Motor neuron (in vitro differentiated cells): ENCODE data around the gene SH2D3C. TPM values are rescaled to one million over a fixed set of nuclear protein-coding genes. Genes with fewer than 3 reads are reported as not detected.

Experiments
- ATAC-seq, 8 experiments: fragments of 200-7000 bp; cut with Tn5 transposase; replicated peaks in 6 of 8; 2 replicates each; pipeline ENCODE4 v1.8.0; 2021; ENCODE audit warnings: mild to moderate bottlenecking in 8 of 8, moderate library complexity in 8 of 8
- H3K27ac ChIP-seq, 2 donors: fragments of 250-450 bp; sonication (Bioruptor Pico); 2 replicates each; pipeline ENCODE4 v1.9.0; 2021; ENCODE audit warnings: antibody characterized with exemption in 2 of 2, mild to moderate bottlenecking in 2 of 2, moderate library complexity in 1 of 2
- H3K4me1 ChIP-seq, 2 donors: fragments of 250-450 bp; sonication (Bioruptor Pico); replicated peaks in 1 of 2; 2 replicates each; pipeline ENCODE4 v1.6.1; 2021; ENCODE audit warnings: antibody characterized with exemption in 2 of 2, mild to moderate bottlenecking in 2 of 2, moderate library complexity in 1 of 2
- H3K4me3 ChIP-seq, 5 donors: fragments of 250-450 bp; sonication (Bioruptor Pico); 2 replicates each; pipeline ENCODE4 v1.9.0; 2021; ENCODE audit warnings: antibody characterized with exemption in 5 of 5, mild to moderate bottlenecking in 5 of 5, moderate library complexity in 4 of 5
- WGBS, 10 experiments: fragments of 450-650 bp; shearing (Covaris generic); methylation state at CpG; one replicate each; pipeline ENCODE4 v1.0.0; 2022; 5-methylcytosine and 5-hydroxymethylcytosine counted together
- in situ Hi-C, 9 experiments: fragments of 400-800 bp; cut with MboI; loops; one replicate each; pipeline ENCODE4 v1.15.0; 2021; ENCODE audit warnings: low sequenced_read_pairs in 9 of 9, low pct_unique_long_range_greater_than_20kb in 2 of 9; ENCODE audit not compliant: unreplicated experiment in 9 of 9
- total RNA-seq, 8 experiments: library from RNA; unstranded; fragments of 300-600 nt; gene quantifications; 2 replicates each; pipeline versions ENCODE4 v1.2.3 to v1.2.4, GENCODE V29; 2022

Gene SH2D3C
- total RNA-seq, 8 experiments from 2014 or later: 0.14 to 12.5 (median 6.5) TPM

DNA sequence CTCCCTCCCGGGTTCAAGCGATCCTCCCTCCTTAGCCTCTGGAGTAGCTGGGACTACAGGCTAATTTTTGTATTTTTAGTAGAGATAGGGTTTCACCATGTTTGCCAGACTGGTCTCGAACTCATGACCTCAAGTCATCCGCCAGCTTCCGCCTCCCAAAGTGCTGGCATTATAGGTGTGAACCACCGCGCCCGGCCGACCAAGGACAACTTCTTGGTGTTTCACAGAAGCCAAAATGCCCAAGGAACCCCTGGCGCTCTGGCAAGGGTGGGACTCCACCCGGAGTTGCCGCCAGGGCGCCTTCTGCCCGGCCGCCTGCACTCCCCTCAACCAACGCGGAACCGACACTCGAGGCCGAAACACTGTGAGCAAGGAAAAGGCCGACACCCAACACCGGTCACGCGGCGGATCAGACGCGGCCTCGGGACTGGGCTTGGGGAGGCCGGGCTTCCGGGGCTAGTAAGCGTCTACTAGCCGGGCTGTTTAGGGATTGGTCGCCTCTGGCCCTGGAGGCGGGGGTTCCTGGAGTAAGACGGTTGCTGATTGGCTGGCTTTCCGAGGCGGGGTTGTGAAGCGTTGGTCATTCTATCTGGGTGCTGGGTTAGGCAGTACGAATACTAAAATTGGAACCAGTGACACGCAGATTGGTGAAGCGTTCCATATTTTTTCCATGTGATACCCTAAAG is 79.3 kb downstream of the SH2D3C start:
- Histone ChIP-seq H3K4me3 (peak overlapping the region in 4 of 5 donors; percentile 16 to 26 (median 22)), H3K27ac (no peak overlapping the region), H3K4me1 (peaks cover 0 to 5% of the 10 kb centered on the region in 2 donors)
- peak; percentile 78 to 97 (median 93) for ATAC-seq
- WGBS, 10 experiments: 3 to 34% (median 23%) methylated on average over 2 to 26 of the region's 41 CpGs; no CpG with 5 or more reads in 4 of the 10 experiments
- in situ Hi-C loops: loop anchor here in 1 of 9 experiments (25.0 kb wide), 1 partner anchor 187 kb away; no protein-coding TSS in a partner anchor

- Histone ChIP-seq H3K4me3 (no peak overlapping the region), H3K27ac (no peak overlapping the region), H3K4me1 (peaks cover 0 to 5% of the 10 kb centered on the region in 2 donors)
- in situ Hi-C loops: loop anchor here in 1 of 9 experiments (25.0 kb wide), 1 partner anchor 186 kb away; no protein-coding TSS in a partner anchor
- no peak for ATAC-seq
- 71 to 100% (median 92%) methylated on average over 1 to 4 of the region's 5 CpGs; no CpG with 5 or more reads in 1 of the 10 experiments for WGBS, 10 experiments
These were observed 80.1 kb downstream of the SH2D3C start for GRCh38 chr9:127698386-127698785.

DNA sequence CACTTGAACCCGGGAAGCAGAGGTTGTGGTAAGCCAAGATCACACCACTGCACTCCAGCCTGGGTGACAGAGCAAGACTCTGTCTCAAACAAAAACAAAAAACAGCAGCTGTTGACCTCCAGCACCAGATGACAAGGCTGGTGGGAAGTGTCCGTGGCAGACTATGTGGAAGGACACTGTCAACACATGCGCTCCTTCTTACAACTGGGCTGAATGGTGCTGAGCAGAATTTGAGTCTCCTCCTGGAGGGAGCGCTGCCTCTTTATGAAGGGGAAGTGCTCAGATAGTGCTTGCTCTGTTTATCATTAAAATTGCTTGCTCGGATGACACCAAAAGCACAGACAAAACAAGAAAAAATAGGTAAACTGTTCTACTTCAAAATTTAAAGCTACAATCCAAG is 80.9 kb downstream of the SH2D3C start:
- Histone ChIP-seq H3K27ac (no peak overlapping the region), H3K4me3 (no peak overlapping the region), H3K4me1 (peaks cover 0 to 5% of the 10 kb centered on the region in 2 donors)
- in situ Hi-C loops: loop anchor here in 1 of 9 experiments (25.0 kb wide), 1 partner anchor 185 kb away; no protein-coding TSS in a partner anchor
- WGBS, 10 experiments: 27 to 100% (median 87%) methylated on average over 1 to 5 of the region's 5 CpGs
- ATAC-seq: no peak

DNA sequence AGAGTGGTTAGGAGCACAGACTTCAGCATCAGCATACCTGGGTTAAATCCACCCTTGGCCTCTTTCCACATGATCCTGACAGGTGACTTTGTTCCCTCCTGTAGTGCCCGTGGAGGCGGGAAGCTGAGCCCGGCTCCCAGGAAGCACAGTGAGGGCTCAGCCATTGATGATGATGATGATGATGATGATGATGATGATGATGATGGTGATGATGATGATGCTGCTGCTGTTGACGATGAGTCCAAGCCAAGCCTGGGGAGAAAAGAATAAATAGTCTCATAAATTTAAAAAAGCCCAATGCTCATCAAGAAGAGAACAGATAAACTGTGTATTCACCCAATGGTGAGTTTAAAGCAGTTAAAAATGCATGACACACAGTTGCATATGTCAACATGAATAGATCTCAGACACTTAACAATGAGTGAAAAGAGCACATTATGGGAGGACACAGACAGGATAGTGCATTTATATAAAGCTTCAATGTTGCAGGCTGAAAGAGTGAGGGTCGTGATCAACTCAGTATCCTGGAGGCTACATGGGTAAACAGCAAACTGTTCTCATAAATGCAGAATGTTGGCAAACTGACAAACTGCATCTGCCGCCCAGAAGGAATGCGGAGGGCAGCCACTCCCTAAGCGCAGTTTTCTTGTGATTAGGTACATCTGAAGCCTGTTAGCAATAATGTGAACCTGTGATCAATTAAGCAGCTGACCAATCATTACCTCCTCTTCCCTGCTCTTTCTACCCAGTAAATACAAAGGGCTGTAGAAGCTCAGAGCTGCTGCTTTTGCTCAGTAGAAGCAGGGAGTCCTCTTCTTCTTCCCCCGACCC is 83.4 kb downstream of the SH2D3C start:
- Histone ChIP-seq H3K4me3 (no peak overlapping the region), H3K27ac (no peak overlapping the region), H3K4me1 (peaks cover 0 to 5% of the 10 kb centered on the region in 2 donors)
- 0 to 96% (median 78%) methylated on average over 1 to 7 of the region's 9 CpGs; no CpG with 5 or more reads in 1 of the 10 experiments for WGBS, 10 experiments
- ATAC-seq: peak in 4 of 8 experiments; percentile 10 to 37 (median 24)
- in situ Hi-C loops: loop anchor here in 1 of 9 experiments (25.0 kb wide), 1 partner anchor 183 kb away; no protein-coding TSS in a partner anchor

DNA sequence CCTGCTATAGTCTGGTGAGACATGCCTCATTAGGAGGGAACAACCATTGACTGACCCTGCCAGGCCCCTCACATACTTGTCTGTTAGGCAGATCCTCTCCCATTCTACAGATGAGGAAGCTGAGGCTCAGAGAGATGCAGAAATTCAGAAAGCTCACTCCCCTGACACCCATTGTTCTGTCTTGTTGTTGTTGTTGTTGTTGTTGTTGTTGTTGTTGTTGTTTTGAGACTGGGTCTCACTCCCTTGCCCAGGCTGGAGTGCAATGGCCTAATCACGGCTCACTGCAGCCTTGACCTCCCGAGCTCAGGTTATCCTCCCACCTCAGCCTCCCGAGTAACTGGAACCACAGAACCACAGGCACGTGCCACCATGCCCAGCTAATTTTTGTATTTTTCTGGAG is 84.8 kb downstream of the SH2D3C start:
- no peak overlapping the region for H3K4me3 ChIP-seq
- in situ Hi-C loops: loop anchor here in 1 of 9 experiments (25.0 kb wide), 1 partner anchor 181 kb away; no protein-coding TSS in a partner anchor
- ATAC-seq: no peak
- peaks cover 0 to 5% of the 10 kb centered on the region in 2 donors for H3K4me1 ChIP-seq
- 75 to 100% (median 95%) methylated on average over 1 to 4 of the region's 4 CpGs; no CpG with 5 or more reads in 5 of the 10 experiments for WGBS, 10 experiments
- no peak overlapping the region for H3K27ac ChIP-seq

- Histone ChIP-seq H3K4me3 (no peak overlapping the region), H3K4me1 (peaks cover 0 to 5% of the 10 kb centered on the region in 2 donors), H3K27ac (no peak overlapping the region)
- in situ Hi-C loops: loop anchor here in 1 of 9 experiments (25.0 kb wide), 1 partner anchor 181 kb away; no protein-coding TSS in a partner anchor
- WGBS, 10 experiments: 50 to 86% (median 64%) methylated on average over 1 to 5 of the region's 10 CpGs; no CpG with 5 or more reads in 5 of the 10 experiments
- ATAC-seq: no peak
These were observed 85.3 kb downstream of the SH2D3C start for GRCh38 chr9:127693143-127693542.

DNA sequence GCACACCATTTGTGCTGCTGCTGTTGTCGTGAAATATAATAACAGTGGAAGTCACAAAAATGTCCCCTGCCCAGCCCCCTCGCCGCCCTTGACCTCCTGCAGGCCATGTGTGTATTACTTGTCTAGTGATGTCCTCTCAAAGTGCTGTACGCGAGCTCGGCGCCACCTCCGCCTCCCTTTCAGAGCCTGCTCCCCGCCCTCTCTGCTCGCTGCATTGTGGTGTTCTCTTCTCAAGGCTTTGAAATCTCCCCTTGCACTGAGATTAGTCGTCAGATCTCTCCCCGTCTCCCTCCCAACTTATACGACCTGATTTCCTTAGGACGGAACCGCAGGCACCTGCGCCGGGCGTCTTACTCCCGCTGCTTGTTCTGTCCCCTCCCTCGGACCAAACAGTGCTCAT is 86.4 kb downstream of the SH2D3C start:
- Histone ChIP-seq H3K4me3 (no peak overlapping the region), H3K27ac (no peak overlapping the region), H3K4me1 (peaks cover 0 to 5% of the 10 kb centered on the region in 2 donors)
- WGBS, 10 experiments: 50 to 90% (median 82%) methylated on average over 1 to 18 of the region's 20 CpGs; no CpG with 5 or more reads in 4 of the 10 experiments
- in situ Hi-C loops: loop anchor here in 1 of 9 experiments (25.0 kb wide), 1 partner anchor 180 kb away; no protein-coding TSS in a partner anchor
- ATAC-seq: no peak

GRCh38 chr9:127690735-127691134 is 87.7 kb downstream of the SH2D3C start:
- no peak for ATAC-seq
- no peak overlapping the region for H3K27ac ChIP-seq
- H3K4me3 ChIP-seq: no peak overlapping the region
- WGBS, 10 experiments: 80 to 100% (median 92%) methylated on average over 1 to 5 of the region's 10 CpGs; no CpG with 5 or more reads in 6 of the 10 experiments
- peaks cover 0 to 5% of the 10 kb centered on the region in 2 donors for H3K4me1 ChIP-seq
- in situ Hi-C loops: loop anchor here in 1 of 9 experiments (25.0 kb wide), 1 partner anchor 178 kb away; no protein-coding TSS in a partner anchor

GRCh38 chr9:127689329-127690000 is 89.0 kb downstream of the SH2D3C start:
- 80 to 100% (median 93%) methylated on average over 1 to 11 of the region's 13 CpGs; no CpG with 5 or more reads in 3 of the 10 experiments for WGBS, 10 experiments
- in situ Hi-C loops: loop anchor here in 1 of 9 experiments (25.0 kb wide), 1 partner anchor 177 kb away; no protein-coding TSS in a partner anchor
- Histone ChIP-seq H3K4me1 (no peaks in the 10 kb centered on the region), H3K27ac (no peak overlapping the region), H3K4me3 (no peak overlapping the region)
- ATAC-seq: peak in 3 of 8 experiments; percentile 24 to 54 (median 35)

Other genes with a start within 250 kb of the SH2D3C start
- 10 to 100 TPM; 21.1 to 77.4 (median 41.4) TPM for gene STXBP1, start 166.4 kb downstream of the SH2D3C start, total RNA-seq
- 1 to 10 TPM in 6 of 8 experiments, under 1 TPM in 2; 0.87 to 9.0 (median 1.9) TPM for gene CFAP157, start 71.7 kb downstream of the SH2D3C start, total RNA-seq
- gene PTRH1, start 63.0 kb downstream of the SH2D3C start, total RNA-seq: 10 to 100 TPM in 4 of 8 experiments, 1 to 10 TPM in 4; 6.1 to 48.9 (median 11.5) TPM
- under 1 TPM; 0.05 to 0.57 (median 0.28) TPM for gene TTC16, start 62.6 kb downstream of the SH2D3C start, total RNA-seq
- 10 to 100 TPM in 6 of 8 experiments, 1 to 10 TPM in 2; 5.5 to 18.1 (median 11.8) TPM for gene TOR2A, start 43.4 kb downstream of the SH2D3C start, total RNA-seq
- gene CDK9, start 7.4 kb upstream of the SH2D3C start, total RNA-seq: 10 to 100 TPM; 20.1 to 48.7 (median 29.8) TPM
- gene FPGS, start 24.2 kb upstream of the SH2D3C start, total RNA-seq: 10 to 100 TPM; 13.6 to 55.7 (median 28.6) TPM
- gene ENG, start 76.0 kb upstream of the SH2D3C start, total RNA-seq: 10 to 100 TPM in 3 of 8 experiments, 1 to 10 TPM in 2, under 1 TPM in 3; 0.21 to 28.1 (median 2.4) TPM
- 100 to 1,000 TPM in 1 of 8 experiments, 10 to 100 TPM in 7; 27.8 to 238 (median 47.0) TPM for gene AK1, start 99.0 kb upstream of the SH2D3C start, total RNA-seq
- 10 to 100 TPM in 4 of 8 experiments, 1 to 10 TPM in 4; 5.6 to 48.8 (median 17.5) TPM for gene ST6GALNAC6, start 120.9 kb upstream of the SH2D3C start, total RNA-seq
- gene ST6GALNAC4, start 138.4 kb upstream of the SH2D3C start, total RNA-seq: 10 to 100 TPM in 6 of 8 experiments, 1 to 10 TPM in 2; 6.5 to 54.7 (median 14.6) TPM
- gene PIP5KL1, start 152.1 kb upstream of the SH2D3C start, total RNA-seq: 1 to 10 TPM in 7 of 8 experiments, under 1 TPM in 1; 0.66 to 4.9 (median 3.1) TPM
- gene DPM2, start 159.2 kb upstream of the SH2D3C start, total RNA-seq: 10 to 100 TPM; 22.5 to 37.6 (median 28.8) TPM
- 10 to 100 TPM in 5 of 8 experiments, 1 to 10 TPM in 3; 4.7 to 29.8 (median 13.3) TPM for gene EEIG1, start 202.3 kb upstream of the SH2D3C start, total RNA-seq